Thoracic aorta (tissue), 2 donors: ENCODE results near the gene SCAF1. TPM values are rescaled to one million over a fixed set of nuclear protein-coding genes. Genes with fewer than 3 reads are reported as not detected.

Experiments
- ATAC-seq: fragments of 150-250 bp; one replicate; pipeline ENCODE4 v1.8.0; 2017; ENCODE audit warnings: low read depth; ENCODE audit not compliant: insufficient number of reproducible peaks, low FRiP score
- DNase-seq: peaks from one replicate; pipeline ENCODE4 v3.0.0-alpha.2; 2020; ENCODE audit warnings: low spot score
- H3K27ac ChIP-seq, 2 donors: fragments of 200-600 bp; sonication (generic); 1 replicate in 1 of 2; 2 replicates in 1 of 2; pipeline ENCODE4 v1.5.1; 2016; ENCODE audit warnings: mild to moderate bottlenecking in 2 of 2, moderate library complexity in 2 of 2
- H3K27me3 ChIP-seq: fragments of 200-600 bp; sonication (generic); replicated peaks from 2 replicates; pipeline ENCODE4 v1.6.0; 2016; ENCODE audit warnings: mild to moderate bottlenecking; ENCODE audit not compliant: insufficient read depth
- H3K36me3 ChIP-seq: fragments of 200-600 bp; sonication (generic); one replicate; pipeline ENCODE4 v1.5.1; 2016
- H3K4me1 ChIP-seq, 2 donors: fragments of 200-600 bp; sonication (generic); 1 replicate in 1 of 2; 2 replicates in 1 of 2; pipeline versions ENCODE4 v1.5.1 to v1.6.0; 2016; ENCODE audit warnings: low read depth in 2 of 2, mild to moderate bottlenecking in 1 of 2; ENCODE audit not compliant: control insufficient read depth in 1 of 2
- H3K4me3 ChIP-seq: fragments of 200-600 bp; sonication (generic); 2 replicates; pipeline ENCODE4 v1.5.1; 2016; ENCODE audit warnings: mild to moderate bottlenecking
- H3K9me3 ChIP-seq: fragments of 200-600 bp; sonication (generic); 2 replicates; pipeline ENCODE4 v1.5.1; 2016
- total RNA-seq, 2 donors: library from RNA; depleted of rRNA; stranded (reverse); fragments of >200 nt; gene quantifications; one replicate each; pipeline versions ENCODE4 v1.1.0 to v1.2.3, GENCODE V29; 2016
- TF ChIP-seq, protein P1 (sequence below): fragments of 200-600 bp; sonication (generic); IDR thresholded peaks from one replicate; pipeline ENCODE4 v1.5.1; 2019; ENCODE audit warnings: antibody characterized with exemption

Gene SCAF1
- total RNA-seq, 2 donors from 2014 or later: 27.3 to 30.6 TPM

DNA sequence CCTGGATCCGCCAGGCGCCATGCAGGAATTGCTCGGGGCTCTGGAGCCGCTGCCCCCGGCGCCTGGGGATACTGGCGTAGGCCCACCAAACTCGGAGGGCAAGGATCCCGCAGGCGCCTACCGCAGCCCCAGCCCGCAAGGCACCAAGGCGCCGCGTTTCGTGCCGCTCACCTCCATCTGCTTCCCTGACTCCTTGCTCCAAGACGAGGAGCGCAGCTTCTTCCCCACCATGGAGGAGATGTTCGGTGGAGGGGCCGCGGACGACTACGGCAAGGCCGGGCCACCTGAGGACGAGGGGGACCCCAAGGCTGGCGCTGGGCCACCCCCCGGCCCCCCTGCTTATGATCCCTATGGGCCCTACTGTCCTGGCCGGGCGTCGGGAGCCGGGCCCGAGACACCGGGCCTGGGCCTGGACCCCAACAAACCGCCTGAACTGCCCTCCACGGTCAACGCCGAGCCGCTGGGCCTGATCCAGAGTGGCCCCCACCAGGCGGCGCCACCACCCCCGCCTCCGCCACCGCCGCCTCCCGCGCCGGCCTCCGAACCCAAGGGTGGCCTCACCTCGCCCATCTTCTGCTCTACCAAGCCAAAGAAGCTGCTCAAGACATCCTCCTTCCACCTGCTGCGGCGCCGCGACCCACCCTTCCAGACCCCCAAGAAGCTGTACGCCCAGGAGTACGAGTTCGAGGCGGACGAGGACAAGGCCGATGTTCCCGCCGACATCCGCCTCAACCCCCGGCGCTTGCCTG lies 44.9 kb upstream of the SCAF1 start:
- peaks cover 13 to 15% of the 10 kb centered on the region in 2 donors for H3K4me1 ChIP-seq
- no peak overlapping the region for H3K4me3 ChIP-seq
- DNase-seq: no peak
- H3K36me3 ChIP-seq: peaks cover 56% of the 10 kb centered on the region
- no peaks in the 10 kb centered on the region for H3K27me3 ChIP-seq
- ATAC-seq: no peak
- H3K27ac ChIP-seq: no peak overlapping the region
- H3K9me3 ChIP-seq: no peaks in the 10 kb centered on the region
- TF ChIP-seq, protein P1, sequence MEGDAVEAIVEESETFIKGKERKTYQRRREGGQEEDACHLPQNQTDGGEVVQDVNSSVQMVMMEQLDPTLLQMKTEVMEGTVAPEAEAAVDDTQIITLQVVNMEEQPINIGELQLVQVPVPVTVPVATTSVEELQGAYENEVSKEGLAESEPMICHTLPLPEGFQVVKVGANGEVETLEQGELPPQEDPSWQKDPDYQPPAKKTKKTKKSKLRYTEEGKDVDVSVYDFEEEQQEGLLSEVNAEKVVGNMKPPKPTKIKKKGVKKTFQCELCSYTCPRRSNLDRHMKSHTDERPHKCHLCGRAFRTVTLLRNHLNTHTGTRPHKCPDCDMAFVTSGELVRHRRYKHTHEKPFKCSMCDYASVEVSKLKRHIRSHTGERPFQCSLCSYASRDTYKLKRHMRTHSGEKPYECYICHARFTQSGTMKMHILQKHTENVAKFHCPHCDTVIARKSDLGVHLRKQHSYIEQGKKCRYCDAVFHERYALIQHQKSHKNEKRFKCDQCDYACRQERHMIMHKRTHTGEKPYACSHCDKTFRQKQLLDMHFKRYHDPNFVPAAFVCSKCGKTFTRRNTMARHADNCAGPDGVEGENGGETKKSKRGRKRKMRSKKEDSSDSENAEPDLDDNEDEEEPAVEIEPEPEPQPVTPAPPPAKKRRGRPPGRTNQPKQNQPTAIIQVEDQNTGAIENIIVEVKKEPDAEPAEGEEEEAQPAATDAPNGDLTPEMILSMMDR: no peak

DNA sequence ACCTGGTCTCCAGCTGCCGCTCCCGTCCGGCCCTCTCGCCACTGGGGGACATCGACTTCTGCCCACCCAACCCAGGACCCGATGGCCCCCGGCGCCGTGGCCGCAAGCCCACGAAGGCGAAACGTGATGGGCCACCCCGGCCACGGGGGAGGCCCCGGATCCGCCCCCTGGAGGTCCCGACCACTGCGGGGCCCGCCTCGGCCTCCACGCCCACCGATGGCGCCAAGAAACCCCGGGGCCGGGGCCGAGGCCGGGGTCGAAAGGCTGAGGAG lies 44.4 kb upstream of the SCAF1 start:
- ATAC-seq: no peak
- no peaks in the 10 kb centered on the region for H3K9me3 ChIP-seq
- peaks cover 10 to 11% of the 10 kb centered on the region in 2 donors for H3K4me1 ChIP-seq
- H3K36me3 ChIP-seq: peaks cover 61% of the 10 kb centered on the region
- no peaks in the 10 kb centered on the region for H3K27me3 ChIP-seq
- H3K27ac ChIP-seq: no peak overlapping the region
- TF ChIP-seq, protein P1: no peak
- no peak for DNase-seq
- no peak overlapping the region for H3K4me3 ChIP-seq

DNA sequence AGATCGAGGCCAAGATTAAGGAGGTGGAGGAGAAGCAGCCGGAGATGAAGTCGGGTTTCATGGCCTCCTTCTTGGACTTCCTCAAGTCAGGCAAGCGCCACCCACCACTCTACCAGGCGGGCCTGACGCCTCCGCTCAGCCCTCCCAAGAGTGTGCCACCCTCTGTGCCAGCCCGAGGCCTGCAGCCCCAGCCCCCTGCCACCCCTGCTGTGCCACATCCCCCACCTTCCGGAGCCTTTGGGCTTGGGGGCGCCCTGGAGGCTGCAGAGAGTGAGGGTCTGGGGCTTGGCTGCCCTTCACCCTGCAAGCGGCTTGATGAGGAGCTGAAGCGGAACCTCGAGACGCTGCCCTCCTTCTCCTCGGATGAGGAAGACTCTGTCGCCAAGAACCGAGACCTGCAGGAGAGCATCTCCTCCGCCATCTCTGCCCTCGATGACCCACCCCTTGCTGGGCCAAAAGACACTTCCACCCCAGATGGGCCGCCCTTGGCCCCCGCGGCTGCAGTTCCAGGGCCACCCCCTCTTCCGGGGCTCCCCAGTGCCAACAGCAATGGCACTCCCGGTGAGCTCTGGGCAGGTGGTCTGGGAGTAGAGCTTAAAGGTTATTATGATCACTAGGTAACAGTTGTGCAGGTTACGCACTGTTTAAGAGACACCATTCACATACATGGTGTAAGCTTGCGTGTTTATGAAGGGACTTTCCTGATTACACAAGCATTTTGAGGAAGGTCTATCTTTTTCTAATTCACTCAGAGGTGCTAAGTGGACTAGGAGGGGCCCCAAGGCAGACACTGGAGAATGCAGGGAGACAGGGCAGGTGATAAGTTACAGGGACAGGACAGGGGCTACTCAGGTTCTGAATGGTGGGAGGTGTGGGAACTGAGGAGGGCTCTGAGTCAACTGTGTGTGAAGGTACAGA lies 42.4 kb upstream of the SCAF1 start:
- ATAC-seq (no peak), DNase-seq (no peak)
- no peak overlapping the region for H3K4me3 ChIP-seq
- no peaks in the 10 kb centered on the region for H3K4me1 ChIP-seq
- no peaks in the 10 kb centered on the region for H3K27me3 ChIP-seq
- no peaks in the 10 kb centered on the region for H3K9me3 ChIP-seq
- TF ChIP-seq, protein P1: no peak
- no peak overlapping the region for H3K27ac ChIP-seq
- H3K36me3 ChIP-seq: peaks cover 71% of the 10 kb centered on the region

DNA sequence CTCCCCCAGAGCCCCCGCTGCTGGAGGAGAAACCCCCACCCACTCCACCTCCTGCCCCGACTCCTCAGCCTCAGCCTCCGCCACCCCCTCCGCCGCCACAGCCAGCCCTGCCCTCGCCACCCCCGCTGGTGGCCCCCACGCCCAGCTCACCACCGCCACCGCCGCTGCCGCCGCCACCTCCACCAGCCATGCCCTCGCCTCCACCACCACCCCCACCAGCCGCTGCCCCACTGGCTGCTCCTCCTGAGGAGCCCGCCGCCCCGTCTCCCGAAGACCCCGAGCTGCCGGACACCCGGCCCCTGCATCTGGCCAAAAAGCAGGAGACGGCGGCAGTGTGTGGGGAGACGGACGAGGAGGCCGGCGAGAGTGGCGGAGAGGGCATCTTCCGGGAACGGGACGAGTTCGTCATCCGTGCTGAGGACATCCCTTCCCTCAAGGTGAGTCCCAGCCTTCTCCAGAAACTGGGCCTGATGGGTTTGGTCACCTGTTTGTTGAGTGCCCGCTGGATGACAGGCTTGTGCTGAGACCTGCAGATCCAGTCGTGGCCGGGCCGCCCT lies 40.4 kb upstream of the SCAF1 start:
- ATAC-seq (no peak), DNase-seq (no peak)
- TF ChIP-seq, protein P1: no peak
- Histone ChIP-seq H3K4me1 (no peaks in the 10 kb centered on the region), H3K27me3 (no peaks in the 10 kb centered on the region), H3K36me3 (peaks cover 53% of the 10 kb centered on the region), H3K9me3 (no peaks in the 10 kb centered on the region), H3K27ac (no peak overlapping the region), H3K4me3 (no peak overlapping the region)

DNA sequence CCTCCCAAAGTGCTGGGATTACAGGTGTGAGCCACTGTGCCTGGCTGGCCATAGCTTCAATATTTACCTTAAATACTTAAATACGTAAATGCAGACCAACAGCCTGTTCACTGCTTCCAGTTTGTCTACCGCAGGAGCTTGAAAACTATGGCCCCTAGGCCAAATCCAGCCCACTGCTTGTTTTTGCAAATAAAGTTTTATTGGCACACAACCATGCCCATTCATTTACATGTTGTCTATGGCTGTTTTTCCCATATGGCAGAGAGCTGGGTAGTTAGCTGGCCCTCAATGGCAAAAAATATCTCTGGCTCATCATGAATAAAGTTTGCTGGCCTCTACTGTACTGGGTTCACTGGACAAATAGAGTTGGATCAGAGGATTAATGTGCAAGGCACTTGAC lies 39.2 kb upstream of the SCAF1 start:
- Histone ChIP-seq H3K27ac (no peak overlapping the region), H3K27me3 (no peaks in the 10 kb centered on the region), H3K4me1 (no peaks in the 10 kb centered on the region), H3K4me3 (no peak overlapping the region), H3K9me3 (no peaks in the 10 kb centered on the region), H3K36me3 (peaks cover 65% of the 10 kb centered on the region)
- TF ChIP-seq, protein P1: no peak
- DNase-seq (no peak), ATAC-seq (no peak)
